Activated CD4-positive, alpha-beta T cell treated with anti-CD3 and anti-CD28 coated beads, Interleukin-2, amount 50 U/mL, for 4 hours (primary cell): Measurements from ENCODE around the gene PELO.

Source experiments
- DNase-seq, 2 experiments: peaks; one replicate each; pipeline ENCODE4 v3.0.0-alpha.2; 2020

The PELO gene

GRCh38 chr5:52834320-52834719 lies 46.6 kb downstream of the PELO start:
- no peak for DNase-seq

GRCh38 chr5:52837068-52837467 lies 49.4 kb downstream of the PELO start:
- no peak for DNase-seq
